AG09319 (cell line): ENCODE results near the gene LMO2.

Experiments
- DNase-seq: peaks from one replicate; pipeline ENCODE4 v3.0.0-alpha.2; 2010; ENCODE audit warnings: low read depth; ENCODE audit errors: extremely low read depth
- CTCF ChIP-seq: IDR thresholded peaks from 2 replicates; pipeline ENCODE4 v1.5.1; 2011; ENCODE audit warnings: low read depth, mild to moderate bottlenecking, inconsistent platforms, low read length, moderate library complexity

LMO2 gene

DNA sequence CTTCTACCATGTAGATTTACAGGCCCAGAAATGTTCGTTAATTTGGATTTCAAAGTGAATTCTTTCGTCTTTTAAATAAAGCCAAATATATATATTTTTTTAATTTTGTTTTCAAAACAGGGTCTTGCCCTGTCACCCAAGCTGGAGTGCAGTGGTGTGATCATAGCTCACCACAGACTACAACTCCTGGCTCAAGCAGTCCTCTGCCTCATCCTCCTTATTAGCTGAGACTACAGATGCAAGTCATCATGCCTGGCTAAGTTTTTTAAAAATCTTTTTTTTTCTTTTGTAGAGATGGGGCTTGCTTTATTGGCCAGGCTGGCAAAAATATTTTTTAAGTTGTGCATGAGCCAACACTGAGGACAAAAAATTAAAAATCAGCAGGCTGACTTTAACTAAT is 5.0 kb upstream of the LMO2 start:
- no peak for TF ChIP-seq CTCF

GRCh38 chr11:33895752-33896137 is 3.9 kb upstream of the LMO2 start:
- DNase-seq, result no peak
- TF ChIP-seq CTCF, result no peak

More for the DNA sequence above, 5.0 kb upstream of the LMO2 start:
- no peak for DNase-seq

GRCh38 chr11:33894398-33894746 is 2.5 kb upstream of the LMO2 start:
- TF ChIP-seq CTCF, result no peak
- no peak for DNase-seq

GRCh38 chr11:33893711-33894397 is 2.0 kb upstream of the LMO2 start:
- DNase-seq, result no peak
- TF ChIP-seq CTCF, result no peak

DNA sequence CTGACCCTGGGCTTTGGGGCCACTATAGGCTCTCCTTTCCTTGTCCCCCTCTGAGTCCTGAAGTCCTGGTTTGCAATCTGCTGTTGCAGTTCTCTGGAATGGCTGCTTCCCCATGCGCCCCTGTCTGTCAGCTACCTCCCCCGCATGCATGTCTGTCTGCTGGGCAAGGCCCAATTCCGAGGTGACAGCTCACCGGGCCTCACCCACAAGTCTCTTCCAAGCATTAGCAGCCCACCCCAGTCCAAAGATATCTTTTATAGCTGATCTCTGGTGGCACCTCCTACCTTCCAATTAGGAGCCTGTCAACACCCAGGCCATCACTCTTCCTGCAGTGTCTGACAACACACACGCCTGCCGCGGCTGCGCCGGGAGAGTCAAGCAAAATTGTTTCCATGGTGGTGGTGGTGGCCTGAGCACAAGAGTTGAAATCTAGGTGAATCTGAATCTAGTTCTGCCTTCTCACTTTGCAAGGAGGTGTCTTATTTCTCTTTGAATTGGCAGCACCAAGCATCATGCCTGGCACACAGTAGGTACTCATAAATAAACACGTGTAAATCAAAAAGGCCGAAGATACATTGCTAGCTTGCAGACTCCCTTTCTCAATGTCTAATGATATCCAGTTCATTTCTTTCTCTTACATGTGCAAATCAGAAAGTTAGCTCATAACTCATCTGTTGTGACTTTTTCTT is 1.2 kb upstream of the LMO2 start:
- DNase-seq, result no peak
- no peak for TF ChIP-seq CTCF

DNA sequence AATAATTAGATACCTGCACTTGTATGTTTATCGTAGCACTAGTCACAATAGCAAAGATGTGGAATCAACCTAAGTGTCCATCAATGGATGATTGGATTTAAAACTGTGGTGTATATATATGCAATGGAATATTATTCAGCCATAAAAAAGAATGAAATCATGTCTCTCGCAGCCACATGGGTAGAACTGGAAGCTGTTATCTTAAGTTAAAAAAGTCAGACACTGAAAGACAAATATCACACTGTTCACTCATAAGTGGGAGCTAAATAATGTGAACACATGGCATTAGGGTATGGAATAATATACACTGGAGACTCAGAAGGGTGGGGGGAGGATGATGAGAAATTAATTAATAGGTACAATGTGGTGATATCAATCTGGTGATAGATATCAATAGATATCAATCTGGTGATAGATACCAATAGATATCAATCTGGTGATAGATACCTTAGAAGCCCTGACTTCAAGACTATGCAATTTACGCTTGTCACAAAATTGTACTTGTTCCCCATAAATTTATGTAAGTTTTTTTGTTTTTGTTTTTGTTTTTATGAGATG is 2.0 kb downstream of the LMO2 start:
- DNase-seq, result no peak
- TF ChIP-seq CTCF, result no peak

GRCh38 chr11:33889296-33889695 is 2.6 kb downstream of the LMO2 start:
- no peak for DNase-seq
- no peak for TF ChIP-seq CTCF
